ENCODE results near the gene SYNPO2.

The SYNPO2 gene

GRCh38 chr4:119027811-119028210 is 139.2 kb downstream of the SYNPO2 start:
- H3K4me3 ChIP-seq (ENCODE audit: low read depth, low read length) = no peak overlapping the region
- no peak for DNase-seq (ENCODE audit: low read depth)
- TF ChIP-seq CTCF (IDR thresholded peaks at IDR 0.05; ENCODE audit: low read depth, low read length, missing control alignments) = no peak
- in situ Hi-C loops (cut with HindIII; ENCODE audit: low sequenced_read_pairs) = no loop called here

- no peak for TF ChIP-seq CTCF (IDR thresholded peaks at IDR 0.05; ENCODE audit: low read depth, low read length, missing control alignments)
- H3K4me3 ChIP-seq (ENCODE audit: low read depth, low read length) = no peak overlapping the region
- no peak for DNase-seq (ENCODE audit: low read depth)
- in situ Hi-C loops (cut with HindIII; ENCODE audit: low sequenced_read_pairs) = no loop called here
Measured at GRCh38 chr4:119028296-119028695, 139.6 kb downstream of the SYNPO2 start.

- TF ChIP-seq CTCF (IDR thresholded peaks at IDR 0.05; ENCODE audit: low read depth, low read length, missing control alignments) = no peak
- no peak for DNase-seq (ENCODE audit: low read depth)
- H3K4me3 ChIP-seq (ENCODE audit: low read depth, low read length) = no peak overlapping the region
- in situ Hi-C loops (cut with HindIII; ENCODE audit: low sequenced_read_pairs) = no loop called here
Measured at GRCh38 chr4:119029847-119030535, 141.3 kb downstream of the SYNPO2 start.

GRCh38 chr4:119030536-119030890 is 141.9 kb downstream of the SYNPO2 start:
- in situ Hi-C loops (cut with HindIII; ENCODE audit: low sequenced_read_pairs) = no loop called here
- no peak for DNase-seq (ENCODE audit: low read depth)
- TF ChIP-seq CTCF (IDR thresholded peaks at IDR 0.05; ENCODE audit: low read depth, low read length, missing control alignments) = no peak
- no peak overlapping the region for H3K4me3 ChIP-seq (ENCODE audit: low read depth, low read length)

GRCh38 chr4:119031218-119031617 is 142.6 kb downstream of the SYNPO2 start:
- no peak overlapping the region for H3K4me3 ChIP-seq (ENCODE audit: low read depth, low read length)
- in situ Hi-C loops (cut with HindIII; ENCODE audit: low sequenced_read_pairs) = no loop called here
- no peak for DNase-seq (ENCODE audit: low read depth)
- no peak for TF ChIP-seq CTCF (IDR thresholded peaks at IDR 0.05; ENCODE audit: low read depth, low read length, missing control alignments)

GRCh38 chr4:119032921-119033685 is 144.4 kb downstream of the SYNPO2 start:
- no peak overlapping the region for H3K4me3 ChIP-seq (ENCODE audit: low read depth, low read length)
- in situ Hi-C loops (cut with HindIII; ENCODE audit: low sequenced_read_pairs) = no loop called here
- DNase-seq (ENCODE audit: low read depth) = no peak
- no peak for TF ChIP-seq CTCF (IDR thresholded peaks at IDR 0.05; ENCODE audit: low read depth, low read length, missing control alignments)
